GM12801 (cell line): ENCODE data around the gene C11orf91.

Source experiments
- TF ChIP-seq, protein P1 (sequence below): IDR thresholded peaks from one replicate; pipeline ENCODE4 v1.5.1; 2011; ENCODE audit warnings: control low read depth; ENCODE audit not compliant: insufficient read length; ENCODE audit errors: extremely low read depth

Gene C11orf91

DNA sequence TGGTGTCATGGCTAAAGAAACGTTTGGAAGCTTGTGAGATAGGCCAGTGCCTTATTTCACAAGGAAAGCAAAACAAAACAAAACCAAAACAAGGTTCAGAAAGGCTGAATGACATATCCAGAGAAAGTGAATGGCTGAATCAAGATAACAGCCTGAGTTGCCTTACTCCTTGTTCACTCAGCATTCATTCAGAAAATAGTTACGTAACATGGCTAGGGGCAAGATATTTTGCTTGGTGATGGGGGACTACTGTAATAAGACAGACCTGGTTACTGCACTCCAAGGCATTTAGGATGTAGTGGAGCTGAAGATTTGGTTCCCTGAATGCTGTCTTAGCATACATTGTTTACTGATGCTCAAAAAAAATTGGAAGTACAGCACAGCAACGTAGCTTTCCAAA is 47.7 kb downstream of the C11orf91 start:
- TF ChIP-seq, protein P1, sequence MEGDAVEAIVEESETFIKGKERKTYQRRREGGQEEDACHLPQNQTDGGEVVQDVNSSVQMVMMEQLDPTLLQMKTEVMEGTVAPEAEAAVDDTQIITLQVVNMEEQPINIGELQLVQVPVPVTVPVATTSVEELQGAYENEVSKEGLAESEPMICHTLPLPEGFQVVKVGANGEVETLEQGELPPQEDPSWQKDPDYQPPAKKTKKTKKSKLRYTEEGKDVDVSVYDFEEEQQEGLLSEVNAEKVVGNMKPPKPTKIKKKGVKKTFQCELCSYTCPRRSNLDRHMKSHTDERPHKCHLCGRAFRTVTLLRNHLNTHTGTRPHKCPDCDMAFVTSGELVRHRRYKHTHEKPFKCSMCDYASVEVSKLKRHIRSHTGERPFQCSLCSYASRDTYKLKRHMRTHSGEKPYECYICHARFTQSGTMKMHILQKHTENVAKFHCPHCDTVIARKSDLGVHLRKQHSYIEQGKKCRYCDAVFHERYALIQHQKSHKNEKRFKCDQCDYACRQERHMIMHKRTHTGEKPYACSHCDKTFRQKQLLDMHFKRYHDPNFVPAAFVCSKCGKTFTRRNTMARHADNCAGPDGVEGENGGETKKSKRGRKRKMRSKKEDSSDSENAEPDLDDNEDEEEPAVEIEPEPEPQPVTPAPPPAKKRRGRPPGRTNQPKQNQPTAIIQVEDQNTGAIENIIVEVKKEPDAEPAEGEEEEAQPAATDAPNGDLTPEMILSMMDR, result no peak

DNA sequence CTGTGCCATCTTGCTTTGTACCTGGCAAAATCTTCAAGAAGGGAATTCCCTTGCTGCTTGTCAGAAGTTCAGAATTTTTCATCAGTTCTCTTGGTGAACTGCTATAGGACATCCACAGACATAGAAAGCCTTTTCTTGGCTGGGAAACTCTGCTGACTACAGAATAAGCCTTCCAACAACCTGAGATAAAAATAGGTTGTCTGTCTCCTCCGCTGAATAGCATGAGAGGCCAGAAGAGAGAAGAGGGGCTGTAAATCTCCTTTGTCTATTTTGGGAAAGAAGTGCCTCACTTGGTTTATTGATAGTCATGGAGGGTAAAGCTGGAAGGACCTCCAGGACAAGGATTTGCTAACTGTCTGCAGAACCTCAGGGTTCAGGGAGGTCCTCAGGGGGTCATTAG is 48.2 kb downstream of the C11orf91 start:
- TF ChIP-seq, protein P1, result no peak

DNA sequence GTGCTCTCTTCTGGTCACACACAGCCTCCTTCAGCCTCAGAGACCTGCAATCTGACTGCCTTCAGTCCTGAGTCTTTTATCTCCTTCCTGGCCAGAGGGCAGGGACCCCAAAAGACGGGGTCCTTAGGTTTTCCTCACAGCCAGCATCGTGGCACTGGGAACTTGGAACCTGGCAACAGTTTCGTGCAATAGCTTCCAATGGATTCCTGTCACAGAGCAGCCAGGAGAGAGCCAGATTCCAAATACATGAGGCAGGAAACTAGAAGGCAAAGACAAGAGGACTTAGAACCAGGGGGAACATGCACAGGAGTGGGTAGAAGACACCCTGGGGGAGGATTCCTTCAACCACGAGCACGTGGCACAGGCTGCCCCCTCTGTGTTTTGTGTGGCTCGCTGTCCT is 48.6 kb downstream of the C11orf91 start:
- TF ChIP-seq, protein P1, result no peak

DNA sequence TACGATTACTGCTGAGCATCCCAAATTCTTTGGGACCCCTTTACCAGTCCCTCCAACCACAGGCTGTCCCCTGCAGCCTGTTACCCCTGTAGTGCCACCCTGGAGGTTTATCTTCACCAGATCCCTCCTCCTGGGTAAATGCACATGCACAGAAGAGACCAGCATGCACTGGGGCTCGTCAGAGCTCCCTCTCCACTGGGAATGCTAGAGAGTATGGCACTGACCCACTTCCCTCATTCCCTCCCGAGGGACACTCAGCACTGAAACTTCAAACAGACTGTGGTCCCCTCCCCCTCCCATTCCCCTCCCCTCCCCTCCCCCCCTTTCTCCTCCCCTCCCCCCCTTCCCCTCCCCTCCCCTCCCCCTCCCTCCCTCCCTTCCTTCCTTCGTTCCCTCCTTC is 49.1 kb downstream of the C11orf91 start:
- TF ChIP-seq, protein P1, result no peak

DNA sequence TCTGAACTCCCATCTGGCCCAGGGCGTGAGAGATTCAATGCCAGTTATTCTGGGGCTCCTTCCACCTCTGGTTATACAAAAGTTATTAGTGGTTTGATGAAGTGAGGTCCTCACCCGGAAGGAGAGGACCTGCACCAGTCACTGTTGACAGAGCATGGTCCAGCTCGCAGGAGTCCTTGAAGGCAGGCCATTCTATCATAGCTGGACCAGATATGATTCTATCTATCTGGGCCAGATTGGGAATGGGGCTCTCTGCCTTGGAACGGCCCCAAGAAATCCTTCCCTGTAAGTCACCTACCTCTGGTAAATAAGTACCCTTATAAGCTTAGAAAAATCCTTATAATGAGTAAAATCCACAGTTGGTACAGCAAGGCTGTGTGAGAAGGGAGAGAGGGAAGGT is 50.7 kb downstream of the C11orf91 start:
- TF ChIP-seq, protein P1, result no peak
